Tibial artery (tissue), 4 donors: ENCODE results near the gene PBX4.

Experiments
- DNase-seq, 2 donors: peaks; one replicate each; pipeline ENCODE4 v3.0.0-alpha.2; 2019
- H3K27ac ChIP-seq, 2 donors: fragments of 200-600 bp; sonication (generic) in 1 of 2; 1 replicate in 1 of 2; 2 replicates in 1 of 2; pipeline ENCODE4 v1.5.1; 2018 to 2019; ENCODE audit warnings: mild to moderate bottlenecking in 1 of 2
- H3K27me3 ChIP-seq, 2 donors: fragments of 200-600 bp; sonication (generic) in 1 of 2; one replicate each; pipeline versions ENCODE4 v1.5.1 to v1.6.0; 2016 to 2019
- H3K36me3 ChIP-seq, 3 donors: fragments of 200-600 bp; sonication (generic) in 2 of 3; one replicate each; pipeline ENCODE4 v1.5.1; 2016 to 2019; ENCODE audit warnings: mild to moderate bottlenecking in 2 of 3
- H3K4me1 ChIP-seq, 4 donors: fragments of 200-600 bp; sonication (generic) in 2 of 4; 1 replicate in 3 of 4; 2 replicates in 1 of 4; pipeline ENCODE4 v1.5.1; 2016 to 2019
- H3K4me3 ChIP-seq, 2 donors: fragments of 200-600 bp; sonication (generic) in 1 of 2; 1 replicate in 1 of 2; 2 replicates in 1 of 2; pipeline ENCODE4 v1.5.1; 2018 to 2019; ENCODE audit warnings: mild to moderate bottlenecking in 2 of 2
- H3K9me3 ChIP-seq, 3 donors: fragments of 200-600 bp; sonication (generic) in 1 of 3; one replicate each; pipeline ENCODE4 v1.5.1; 2016 to 2019
- CTCF ChIP-seq, 2 experiments: fragments of 200-600 bp in 1 of 2; fragments of 450-650 bp in 1 of 2; IDR thresholded peaks; one replicate each; pipeline ENCODE4 v1.5.1; 2017 to 2019; ENCODE audit warnings: antibody characterized with exemption in 2 of 2, mild to moderate bottlenecking in 1 of 2, moderate library complexity in 1 of 2
- intact Hi-C: fragments of 100-400 bp; cut with DNase I; formaldehyde crosslinking; loops from one replicate; pipeline ENCODE4 v1.15.0; 2023; ENCODE audit warnings: low total_unique reads

The PBX4 gene

GRCh38 chr19:19632661-19633060 lies 14.2 kb upstream of the PBX4 start:
- no peak for DNase-seq
- TF ChIP-seq CTCF (IDR thresholded peaks at IDR 0.05), result no peak
- intact Hi-C loops, result no loop called here
- no peak overlapping the region for H3K27ac ChIP-seq
- H3K36me3 ChIP-seq, result peaks cover 6 to 44% (median 30%) of the 10 kb centered on the region in 3 donors
- no peak overlapping the region for H3K4me3 ChIP-seq
- H3K27me3 ChIP-seq, result peaks cover 0 to 13% of the 10 kb centered on the region in 2 donors
- H3K4me1 ChIP-seq, result peaks cover 0 to 12% (median 11%) of the 10 kb centered on the region in 4 donors
- H3K9me3 ChIP-seq, result no peaks in the 10 kb centered on the region

- no peaks in the 10 kb centered on the region for H3K9me3 ChIP-seq
- TF ChIP-seq CTCF (IDR thresholded peaks at IDR 0.05), result no peak
- no peak for DNase-seq
- H3K36me3 ChIP-seq, result peaks cover 6 to 38% (median 22%) of the 10 kb centered on the region in 3 donors
- H3K4me1 ChIP-seq, result peaks cover 0 to 21% (median 12%) of the 10 kb centered on the region in 4 donors
- intact Hi-C loops, result no loop called here
- peaks cover 0 to 24% of the 10 kb centered on the region in 2 donors for H3K27me3 ChIP-seq
- no peak overlapping the region for H3K27ac ChIP-seq
- no peak overlapping the region for H3K4me3 ChIP-seq
Measured at GRCh38 chr19:19631346-19631745, 12.9 kb upstream of the PBX4 start.

GRCh38 chr19:19630426-19630825 lies 11.9 kb upstream of the PBX4 start:
- TF ChIP-seq CTCF (IDR thresholded peaks at IDR 0.05), result no peak
- peaks cover 0 to 21% (median 12%) of the 10 kb centered on the region in 4 donors for H3K4me1 ChIP-seq
- peaks cover 6 to 32% (median 18%) of the 10 kb centered on the region in 3 donors for H3K36me3 ChIP-seq
- intact Hi-C loops, result no loop called here
- no peaks in the 10 kb centered on the region for H3K9me3 ChIP-seq
- H3K27ac ChIP-seq, result no peak overlapping the region
- H3K27me3 ChIP-seq, result peaks cover 0 to 26% of the 10 kb centered on the region in 2 donors
- DNase-seq, result no peak
- no peak overlapping the region for H3K4me3 ChIP-seq

- Histone ChIP-seq H3K36me3 (peaks cover 6 to 28% (median 14%) of the 10 kb centered on the region in 3 donors), H3K9me3 (no peaks in the 10 kb centered on the region), H3K27me3 (peaks cover 0 to 26% of the 10 kb centered on the region in 2 donors), H3K4me3 (no peak overlapping the region), H3K27ac (no peak overlapping the region), H3K4me1 (peaks cover 0 to 21% (median 12%) of the 10 kb centered on the region in 4 donors)
- intact Hi-C loops, result no loop called here
- no peak for DNase-seq
- TF ChIP-seq CTCF (IDR thresholded peaks at IDR 0.05), result no peak
Measured at GRCh38 chr19:19630062-19630414, 11.6 kb upstream of the PBX4 start.

- peak overlapping the region in 1 of 2 donors; percentile 50 for H3K4me3 ChIP-seq
- H3K4me1 ChIP-seq, result peaks cover 0 to 21% (median 12%) of the 10 kb centered on the region in 4 donors
- H3K36me3 ChIP-seq, result peaks cover 0 to 24% (median 11%) of the 10 kb centered on the region in 3 donors
- intact Hi-C loops, result no loop called here
- no peak for TF ChIP-seq CTCF (IDR thresholded peaks at IDR 0.05)
- peaks cover 0 to 26% of the 10 kb centered on the region in 2 donors for H3K27me3 ChIP-seq
- H3K9me3 ChIP-seq, result no peaks in the 10 kb centered on the region
- no peak overlapping the region for H3K27ac ChIP-seq
- DNase-seq, result no peak
Measured at GRCh38 chr19:19628501-19629134, 10.1 kb upstream of the PBX4 start.
